ENCODE results near the gene GALNT9. TPM values are rescaled to one million over a fixed set of nuclear protein-coding genes. Genes with fewer than 3 reads are reported as not detected.

The GALNT9 gene
- total RNA-seq, 2 donors from 2014 or later: 4.0 to 10.8 TPM

GRCh38 chr12:132182206-132182710 lies 147.1 kb downstream of the GALNT9 start:
- no peak for TF ChIP-seq CTCF (IDR thresholded peaks at IDR 0.05)
- H3K4me1 ChIP-seq: no peaks in the 10 kb centered on the region
- no peak for DNase-seq (ENCODE audit: low spot score)
- no peaks in the 10 kb centered on the region for H3K9me3 ChIP-seq
- no peak overlapping the region for H3K4me3 ChIP-seq
- no peaks in the 10 kb centered on the region for H3K36me3 ChIP-seq
- H3K27ac ChIP-seq: no peak overlapping the region
- H3K27me3 ChIP-seq: no peaks in the 10 kb centered on the region

GRCh38 chr12:132181570-132182200 lies 147.7 kb downstream of the GALNT9 start:
- H3K27me3 ChIP-seq: no peaks in the 10 kb centered on the region
- H3K4me1 ChIP-seq: no peaks in the 10 kb centered on the region
- H3K27ac ChIP-seq: no peak overlapping the region
- H3K9me3 ChIP-seq: no peaks in the 10 kb centered on the region
- no peaks in the 10 kb centered on the region for H3K36me3 ChIP-seq
- no peak for TF ChIP-seq CTCF (IDR thresholded peaks at IDR 0.05)
- H3K4me3 ChIP-seq: no peak overlapping the region
- no peak for DNase-seq (ENCODE audit: low spot score)

GRCh38 chr12:132180648-132181546 lies 148.5 kb downstream of the GALNT9 start:
- TF ChIP-seq CTCF (IDR thresholded peaks at IDR 0.05): no peak
- no peak for DNase-seq (ENCODE audit: low spot score)
- Histone ChIP-seq H3K4me3 (no peak overlapping the region), H3K4me1 (no peaks in the 10 kb centered on the region), H3K27me3 (no peaks in the 10 kb centered on the region), H3K36me3 (no peaks in the 10 kb centered on the region), H3K9me3 (no peaks in the 10 kb centered on the region), H3K27ac (no peak overlapping the region)

GRCh38 chr12:132179431-132180362 lies 149.7 kb downstream of the GALNT9 start:
- H3K4me1 ChIP-seq: no peaks in the 10 kb centered on the region
- no peak overlapping the region for H3K27ac ChIP-seq
- no peak overlapping the region for H3K4me3 ChIP-seq
- DNase-seq (ENCODE audit: low spot score): no peak
- H3K36me3 ChIP-seq: no peaks in the 10 kb centered on the region
- no peaks in the 10 kb centered on the region for H3K9me3 ChIP-seq
- no peak for TF ChIP-seq CTCF (IDR thresholded peaks at IDR 0.05)
- no peaks in the 10 kb centered on the region for H3K27me3 ChIP-seq

GRCh38 chr12:132178801-132179401 lies 150.5 kb downstream of the GALNT9 start:
- Histone ChIP-seq H3K36me3 (no peaks in the 10 kb centered on the region), H3K9me3 (no peaks in the 10 kb centered on the region), H3K4me1 (no peaks in the 10 kb centered on the region), H3K27me3 (no peaks in the 10 kb centered on the region), H3K27ac (no peak overlapping the region), H3K4me3 (no peak overlapping the region)
- DNase-seq (ENCODE audit: low spot score): no peak
- TF ChIP-seq CTCF (IDR thresholded peaks at IDR 0.05): no peak
